Stimulated activated CD8-positive, alpha-beta memory T cell treated with anti-CD3 and anti-CD28 coated beads, Interleukin-15, amount 100 ng/mL, for 24 hours (primary cell): ENCODE results near the gene AGRN.
"Not testable (repeated sequence)": the region's sequence is repeated elsewhere in the genome, so short reads cannot be mapped to it uniquely, and the experiment has no call there.

Source experiments
- DNase-seq: peaks from one replicate; pipeline ENCODE4 v3.0.0-alpha.2; 2020; ENCODE audit warnings: low read depth

Gene AGRN

GRCh38 chr1:1053682-1054081 lies 33.8 kb downstream of the AGRN start:
- DNase-seq = no peak

- DNase-seq = no peak
Observed at GRCh38 chr1:1054099-1054700, 34.3 kb downstream of the AGRN start.

- DNase-seq = no peak
Observed at GRCh38 chr1:1054971-1055370, 35.1 kb downstream of the AGRN start.

GRCh38 chr1:1055841-1056736 lies 36.2 kb downstream of the AGRN start:
- no peak for DNase-seq

GRCh38 chr1:1057769-1058087 lies 37.8 kb downstream of the AGRN start:
- not testable (repeated sequence) for DNase-seq

GRCh38 chr1:1058088-1058905 lies 38.4 kb downstream of the AGRN start:
- DNase-seq = no peak

- DNase-seq = no peak
Observed at GRCh38 chr1:1058921-1059493, 39.1 kb downstream of the AGRN start.

GRCh38 chr1:1059494-1060280 lies 39.8 kb downstream of the AGRN start:
- peak; percentile 97 for DNase-seq

- no peak for DNase-seq
Observed at GRCh38 chr1:1060281-1061000, 40.5 kb downstream of the AGRN start.

GRCh38 chr1:1061682-1062345 lies 41.9 kb downstream of the AGRN start:
- DNase-seq = no peak

GRCh38 chr1:1062348-1063163 lies 42.6 kb downstream of the AGRN start:
- no peak for DNase-seq

GRCh38 chr1:1063261-1063944 lies 43.5 kb downstream of the AGRN start:
- no peak for DNase-seq

- DNase-seq = peak; percentile 56
Observed at GRCh38 chr1:1063945-1064831, 44.3 kb downstream of the AGRN start.

GRCh38 chr1:1065265-1065939 lies 45.5 kb downstream of the AGRN start:
- DNase-seq = no peak

- DNase-seq = not testable (repeated sequence)
Observed at GRCh38 chr1:1065940-1066304, 46.0 kb downstream of the AGRN start.

GRCh38 chr1:1066403-1067283 lies 46.7 kb downstream of the AGRN start:
- DNase-seq = no peak
